Eye (tissue), 1 donor: ENCODE results near the gene SUSD2.
A peak's percentile ranks its signal among the peaks of the same experiment; 100 is the strongest.

Experiments
- DNase-seq: peaks from one replicate; pipeline ENCODE4 v3.0.0-alpha.2; 2015

The SUSD2 gene

GRCh38 chr22:24153353-24153752, 27.9 kb upstream of the SUSD2 start:
- DNase-seq, result no peak

- DNase-seq, result no peak
Measured at GRCh38 chr22:24153959-24154358, 27.3 kb upstream of the SUSD2 start.

GRCh38 chr22:24154826-24155225, 26.5 kb upstream of the SUSD2 start:
- DNase-seq, result no peak

- DNase-seq, result peak; percentile 65
Measured at GRCh38 chr22:24155627-24156140, 25.6 kb upstream of the SUSD2 start.

- no peak for DNase-seq
Measured at GRCh38 chr22:24156141-24156912, 25.0 kb upstream of the SUSD2 start.

- peak; percentile 88 for DNase-seq
Measured at GRCh38 chr22:24156913-24157821, 24.1 kb upstream of the SUSD2 start.

- DNase-seq, result no peak
Measured at GRCh38 chr22:24157822-24158135, 23.5 kb upstream of the SUSD2 start.

GRCh38 chr22:24159650-24160049, 21.6 kb upstream of the SUSD2 start:
- no peak for DNase-seq

- DNase-seq, result no peak
Measured at GRCh38 chr22:24160546-24160945, 20.7 kb upstream of the SUSD2 start.

- DNase-seq, result no peak
Measured at GRCh38 chr22:24161485-24161884, 19.8 kb upstream of the SUSD2 start.

GRCh38 chr22:24161909-24162308, 19.4 kb upstream of the SUSD2 start:
- no peak for DNase-seq

- no peak for DNase-seq
Measured at GRCh38 chr22:24162436-24162835, 18.9 kb upstream of the SUSD2 start.

- no peak for DNase-seq
Measured at GRCh38 chr22:24164243-24164642, 17.0 kb upstream of the SUSD2 start.

GRCh38 chr22:24164940-24165339, 16.3 kb upstream of the SUSD2 start:
- no peak for DNase-seq

GRCh38 chr22:24165673-24166072, 15.6 kb upstream of the SUSD2 start:
- DNase-seq, result no peak

GRCh38 chr22:24166811-24167210, 14.5 kb upstream of the SUSD2 start:
- DNase-seq, result no peak

GRCh38 chr22:24169439-24170058, 11.7 kb upstream of the SUSD2 start:
- DNase-seq, result no peak

GRCh38 chr22:24170188-24170587, 11.1 kb upstream of the SUSD2 start:
- DNase-seq, result peak; percentile 59

GRCh38 chr22:24170632-24171031, 10.7 kb upstream of the SUSD2 start:
- DNase-seq, result no peak

GRCh38 chr22:24171822-24172221, 9.5 kb upstream of the SUSD2 start:
- no peak for DNase-seq

GRCh38 chr22:24175160-24175808, 6.0 kb upstream of the SUSD2 start:
- DNase-seq, result peak; percentile 81

- DNase-seq, result no peak
Measured at GRCh38 chr22:24176040-24176439, 5.2 kb upstream of the SUSD2 start.

GRCh38 chr22:24176630-24177029, 4.7 kb upstream of the SUSD2 start:
- no peak for DNase-seq
